Smooth muscle cell (in vitro differentiated cells): Measurements from ENCODE around the gene CMTM4. TPM values are rescaled to one million over a fixed set of nuclear protein-coding genes. Genes with fewer than 3 reads are reported as not detected.
A peak's percentile ranks its signal among the peaks of the same experiment; 100 is the strongest.
"Not testable (repeated sequence)": the region's sequence is repeated elsewhere in the genome, so short reads cannot be mapped to it uniquely, and the experiment has no call there.

Experiments used
- DNase-seq: peaks from one replicate; lab custom pipeline; 2025; ENCODE audit not compliant: unreplicated experiment; lab: John Stamatoyannopoulos, UW
- H2AFZ ChIP-seq: fragments of 200-600 bp; sonication (generic); 2 replicates; pipeline ENCODE4 v1.6.0; 2016; ENCODE audit warnings: antibody characterized with exemption, low read depth, mild to moderate bottlenecking
- H3F3A ChIP-seq: fragments of 200-600 bp; sonication (generic); 2 replicates; pipeline ENCODE4 v1.6.0; 2017; ENCODE audit warnings: antibody characterized with exemption, low read depth
- H3K27ac ChIP-seq: fragments of 200-600 bp; sonication (generic); 2 replicates; pipeline ENCODE4 v1.5.1; 2016; ENCODE audit warnings: low read depth, mild to moderate bottlenecking
- H3K27me3 ChIP-seq: fragments of 200-600 bp; sonication (generic); 2 replicates; pipeline ENCODE4 v1.6.1; 2016; ENCODE audit warnings: low read depth, mild to moderate bottlenecking
- H3K36me3 ChIP-seq: fragments of 200-600 bp; sonication (generic); 2 replicates; pipeline ENCODE4 v1.5.1; 2016; ENCODE audit warnings: low read depth
- H3K4me1 ChIP-seq: fragments of 200-600 bp; sonication (generic); 2 replicates; pipeline ENCODE4 v1.5.1; 2016; ENCODE audit warnings: low read depth
- H3K4me2 ChIP-seq: fragments of 200-600 bp; sonication (generic); 2 replicates; pipeline ENCODE4 v1.6.0; 2016; ENCODE audit warnings: mild to moderate bottlenecking
- H3K4me3 ChIP-seq: fragments of 200-600 bp; sonication (generic); 2 replicates; pipeline ENCODE4 v1.5.1; 2016; ENCODE audit warnings: mild to moderate bottlenecking
- H3K79me2 ChIP-seq: fragments of 200-600 bp; sonication (generic); 2 replicates; pipeline ENCODE4 v1.6.0; 2016; ENCODE audit warnings: low read depth, mild to moderate bottlenecking
- H3K9ac ChIP-seq: fragments of 200-600 bp; sonication (generic); 2 replicates; pipeline ENCODE4 v1.6.0; 2016; ENCODE audit warnings: low read depth
- H3K9me3 ChIP-seq: fragments of 200-600 bp; sonication (generic); replicated peaks from 2 replicates; pipeline ENCODE4 v1.5.1; 2016; ENCODE audit warnings: low read depth
- H4K20me1 ChIP-seq: fragments of 200-600 bp; sonication (generic); 2 replicates; pipeline ENCODE4 v1.6.0; 2016; ENCODE audit warnings: low read depth
- WGBS: methylation state at CpG from one replicate; pipeline ENCODE4 v1.1.7; 2016; ENCODE audit warnings: low lambda C conversion rate; 5-methylcytosine and 5-hydroxymethylcytosine counted together
- polyA plus RNA-seq: library from polyadenylated mRNA; unstranded; fragments of >200 nt; fragmentation: Nextera tagmentation; extraction: Ambion mirVana; gene quantifications from 2 replicates; pipeline ENCODE4 v1.2.1, GENCODE V29; 2016
- small RNA-seq: library from RNA; depleted of rRNA; stranded (forward); fragments of <200 nt; gene quantifications from one replicate; pipeline ENCODE3, GENCODE V24; 2014
- total RNA-seq: library from RNA; depleted of rRNA; stranded (reverse); fragments of >200 nt; gene quantifications from 2 replicates; pipeline ENCODE4 v1.2.3, GENCODE V29; 2014
- TF ChIP-seq, protein P1 (sequence below): fragments of 200-600 bp; sonication (generic); IDR thresholded peaks from 2 replicates; pipeline ENCODE4 v1.5.1; 2017; ENCODE audit warnings: borderline replicate concordance, mild to moderate bottlenecking, antibody characterized with exemption; ENCODE audit not compliant: insufficient read depth, poor library complexity, severe bottlenecking

Gene CMTM4
- total and polyA plus RNA-seq, 2 experiments from 2014 or later: 7.2 to 25.2 TPM

DNA sequence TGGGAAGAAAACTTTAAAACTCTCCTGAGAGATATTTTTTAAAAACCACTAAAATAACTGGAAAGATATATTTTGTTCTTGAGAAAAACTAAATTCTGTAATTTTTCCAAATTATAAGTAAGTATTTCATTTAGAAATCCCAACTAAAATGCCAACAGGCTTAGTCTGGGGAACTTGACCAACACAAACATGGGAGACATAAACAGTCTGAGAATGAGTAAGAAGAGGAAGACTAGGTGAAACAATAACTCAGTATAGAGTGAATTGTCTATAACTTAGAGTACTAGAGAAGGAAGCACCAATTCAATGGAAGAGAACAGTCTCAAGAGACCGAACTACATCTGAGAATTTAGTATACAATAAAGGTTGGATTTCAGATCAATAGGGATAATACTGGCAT lies 127.4 kb downstream of the CMTM4 start:
- no peak for DNase-seq

DNA sequence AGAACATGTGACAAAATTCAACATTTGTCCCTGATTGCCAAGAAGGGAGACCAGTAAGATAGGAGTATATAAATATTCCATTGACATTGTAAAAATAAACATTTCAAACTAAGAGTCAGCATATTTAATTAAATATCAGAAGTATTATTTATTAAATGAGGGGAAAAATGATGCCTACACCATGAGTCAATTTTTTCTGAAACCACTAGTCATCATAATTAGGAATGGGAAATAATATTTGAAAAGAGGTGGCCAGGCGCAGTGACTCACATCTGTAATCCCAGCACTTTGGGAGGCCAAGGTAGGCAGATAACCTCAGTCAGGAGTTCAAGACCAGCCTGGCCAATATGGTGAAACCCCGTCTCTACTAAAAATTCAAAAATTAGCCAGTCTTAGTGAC lies 128.2 kb downstream of the CMTM4 start:
- DNase-seq: no peak
- 92% methylated on average over 2 of the region's 2 CpGs for WGBS
- H3K27ac ChIP-seq: peak overlapping the region; percentile 79

More for the DNA sequence above, 127.4 kb downstream of the CMTM4 start:
- Histone ChIP-seq H3K36me3 (no peaks in the 10 kb centered on the region), H3K4me3 (no peak overlapping the region), H2AFZ (no peak overlapping the region), H3K4me2 (peak overlapping the region; percentile 59), H3K9ac (no peak overlapping the region), H3F3A (peaks cover 15% of the 10 kb centered on the region), H3K27ac (peak overlapping the region; percentile 79), H3K9me3 (no peaks in the 10 kb centered on the region), H3K79me2 (no peaks in the 10 kb centered on the region), H3K4me1 (peaks cover 11% of the 10 kb centered on the region), H3K27me3 (no peaks in the 10 kb centered on the region), H4K20me1 (no peaks in the 10 kb centered on the region)
- 96% methylated on average over 1 of the region's 1 CpG for WGBS
- TF ChIP-seq, protein P1, sequence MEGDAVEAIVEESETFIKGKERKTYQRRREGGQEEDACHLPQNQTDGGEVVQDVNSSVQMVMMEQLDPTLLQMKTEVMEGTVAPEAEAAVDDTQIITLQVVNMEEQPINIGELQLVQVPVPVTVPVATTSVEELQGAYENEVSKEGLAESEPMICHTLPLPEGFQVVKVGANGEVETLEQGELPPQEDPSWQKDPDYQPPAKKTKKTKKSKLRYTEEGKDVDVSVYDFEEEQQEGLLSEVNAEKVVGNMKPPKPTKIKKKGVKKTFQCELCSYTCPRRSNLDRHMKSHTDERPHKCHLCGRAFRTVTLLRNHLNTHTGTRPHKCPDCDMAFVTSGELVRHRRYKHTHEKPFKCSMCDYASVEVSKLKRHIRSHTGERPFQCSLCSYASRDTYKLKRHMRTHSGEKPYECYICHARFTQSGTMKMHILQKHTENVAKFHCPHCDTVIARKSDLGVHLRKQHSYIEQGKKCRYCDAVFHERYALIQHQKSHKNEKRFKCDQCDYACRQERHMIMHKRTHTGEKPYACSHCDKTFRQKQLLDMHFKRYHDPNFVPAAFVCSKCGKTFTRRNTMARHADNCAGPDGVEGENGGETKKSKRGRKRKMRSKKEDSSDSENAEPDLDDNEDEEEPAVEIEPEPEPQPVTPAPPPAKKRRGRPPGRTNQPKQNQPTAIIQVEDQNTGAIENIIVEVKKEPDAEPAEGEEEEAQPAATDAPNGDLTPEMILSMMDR: no peak

DNA sequence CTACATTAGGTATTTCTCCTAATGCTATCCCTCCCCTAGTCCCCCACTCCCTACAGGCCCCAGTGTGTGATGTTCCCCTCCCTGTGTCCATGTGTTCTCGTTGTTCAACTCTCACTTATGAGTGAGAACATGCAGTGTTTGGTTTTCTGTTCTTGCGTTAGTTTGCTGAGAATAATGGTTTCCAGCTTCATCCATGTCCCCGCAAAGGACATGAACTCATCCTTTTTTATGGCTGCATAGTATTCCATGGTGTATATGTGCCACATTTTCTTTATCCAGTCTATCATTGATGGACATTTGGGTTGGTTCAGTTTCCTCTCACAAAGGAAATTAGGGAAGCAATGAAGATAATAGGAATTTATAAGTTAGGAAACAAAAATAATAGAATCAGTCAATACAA lies 129.3 kb downstream of the CMTM4 start:
- not testable (repeated sequence) for H3K9me3 ChIP-seq, H3K27me3 ChIP-seq, H3K27ac ChIP-seq, H3K9ac ChIP-seq, H3K36me3 ChIP-seq, H3K4me3 ChIP-seq, H3K4me2 ChIP-seq, DNase-seq, H3K79me2 ChIP-seq, H4K20me1 ChIP-seq, H2AFZ ChIP-seq
- Histone ChIP-seq H3F3A (peaks cover 15% of the 10 kb centered on the region), H3K4me1 (peaks cover 11% of the 10 kb centered on the region)
- WGBS: 95% methylated on average over 3 of the region's 3 CpGs

More for the DNA sequence above, 128.2 kb downstream of the CMTM4 start:
- Histone ChIP-seq H2AFZ (no peak overlapping the region), H3F3A (peaks cover 15% of the 10 kb centered on the region), H4K20me1 (no peaks in the 10 kb centered on the region), H3K4me1 (peaks cover 11% of the 10 kb centered on the region), H3K4me3 (no peak overlapping the region), H3K79me2 (no peaks in the 10 kb centered on the region), H3K9me3 (no peaks in the 10 kb centered on the region), H3K27me3 (no peaks in the 10 kb centered on the region), H3K36me3 (no peaks in the 10 kb centered on the region), H3K9ac (no peak overlapping the region), H3K4me2 (peak overlapping the region; percentile 59)
- TF ChIP-seq, protein P1: no peak

DNA sequence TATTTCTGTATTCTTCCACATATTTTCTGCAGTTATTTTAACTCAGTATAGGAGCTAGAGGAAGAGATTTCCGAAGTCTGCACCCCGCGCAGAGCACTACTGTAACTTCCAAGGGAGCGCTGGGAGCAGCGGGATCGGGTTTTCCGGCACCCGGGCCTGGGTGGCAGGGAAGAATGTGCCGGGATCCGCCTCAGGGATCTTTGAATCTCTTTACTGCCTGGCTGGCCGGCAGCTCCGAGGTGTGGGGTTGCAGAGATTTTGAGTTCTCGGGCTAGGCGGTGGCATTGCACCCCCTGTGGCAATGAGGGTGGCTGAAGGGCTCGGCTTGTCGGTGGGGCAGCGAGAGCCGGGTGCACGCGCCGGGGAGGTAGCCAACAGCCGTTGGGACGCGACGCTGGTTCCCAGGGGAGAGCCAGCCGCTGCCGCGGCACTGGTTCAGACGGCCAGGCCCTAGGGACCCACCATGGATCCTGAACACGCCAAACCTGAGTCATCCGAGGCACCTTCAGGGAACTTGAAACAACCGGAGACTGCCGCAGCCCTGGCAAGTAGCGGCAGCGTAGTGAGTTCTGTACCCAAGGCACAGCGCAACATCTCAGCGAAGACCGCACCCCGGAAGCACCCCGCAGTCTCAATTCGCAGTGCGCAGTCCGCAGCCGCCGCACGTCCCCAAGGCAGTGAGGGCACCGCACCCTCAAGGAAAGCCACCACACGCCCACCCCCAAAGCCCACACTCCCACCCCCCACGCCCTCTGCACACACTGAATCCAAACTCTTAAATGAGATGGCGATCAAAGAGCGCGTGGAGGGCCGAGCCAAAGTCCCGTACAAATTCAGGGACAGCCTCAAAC lies 130.3 kb downstream of the CMTM4 start, which contains the start of gene CMTM1:
CMTM1 (plus strand) TSS at position 389 of the 851 bp plus-strand sequence; CDS start at position 464, 75 bp downstream.
- H3K4me1 ChIP-seq: peaks cover 11% of the 10 kb centered on the region
- H3K79me2 ChIP-seq: no peaks in the 10 kb centered on the region
- H3K27me3 ChIP-seq: no peaks in the 10 kb centered on the region
- peaks cover 15% of the 10 kb centered on the region for H3F3A ChIP-seq
- no peaks in the 10 kb centered on the region for H3K36me3 ChIP-seq
- no peak within 1 kb of the TSS for H2AFZ ChIP-seq
- no peak for DNase-seq
- no peak within 1 kb of the TSS for H3K27ac ChIP-seq
- H3K4me2 ChIP-seq: no peak within 1 kb of the TSS
- H3K4me3 ChIP-seq: no peak within 1 kb of the TSS
- TF ChIP-seq, protein P1: no peak
- H3K9me3 ChIP-seq: no peaks in the 10 kb centered on the region
- H4K20me1 ChIP-seq: no peaks in the 10 kb centered on the region
- H3K9ac ChIP-seq: no peak within 1 kb of the TSS
- WGBS: 96% methylated on average over 54 of the region's 54 CpGs

Small RNAs within 50 kb of the gene (small RNA-seq; reads per million reads assigned to genes)
- gene CKLF-CMTM1: not detected

Other genes starting within 250 kb of the CMTM4 start
- gene TK2, start 146.6 kb downstream of the CMTM4 start, total RNA-seq: 9.7 and 10.8 TPM in 2 replicates
- gene TK2, start 146.6 kb downstream of the CMTM4 start, polyA plus RNA-seq: 6.4 and 7.3 TPM in 2 replicates
- gene CKLF, start 144.2 kb downstream of the CMTM4 start, total RNA-seq: 49.4 and 78.1 TPM in 2 replicates
- 61.5 and 68.4 TPM in 2 replicates for gene CKLF, start 144.2 kb downstream of the CMTM4 start, polyA plus RNA-seq
- 0.27 and 2.6 TPM in 2 replicates for gene CMTM1, start 130.3 kb downstream of the CMTM4 start, total RNA-seq
- gene CMTM1, start 130.3 kb downstream of the CMTM4 start, polyA plus RNA-seq: 2.5 and 2.6 TPM in 2 replicates
- not detected in 2 replicates for gene CMTM2, start 117.3 kb downstream of the CMTM4 start, total RNA-seq
- gene CMTM2, start 117.3 kb downstream of the CMTM4 start, polyA plus RNA-seq: 0.60 TPM in 1 of 2 replicates, not detected in the other
- gene CMTM3, start 92.0 kb downstream of the CMTM4 start, total RNA-seq: 21.8 and 36.6 TPM in 2 replicates
- gene CMTM3, start 92.0 kb downstream of the CMTM4 start, polyA plus RNA-seq: 57.3 and 57.8 TPM in 2 replicates
- 74.1 and 101 TPM in 2 replicates for gene DYNC1LI2, start 54.9 kb upstream of the CMTM4 start, total RNA-seq
- 90.8 and 134 TPM in 2 replicates for gene DYNC1LI2, start 54.9 kb upstream of the CMTM4 start, polyA plus RNA-seq
- not detected in 2 replicates for gene TERB1, start 104.8 kb upstream of the CMTM4 start, total RNA-seq
- gene TERB1, start 104.8 kb upstream of the CMTM4 start, polyA plus RNA-seq: not detected in 2 replicates
- 68.4 and 70.7 TPM in 2 replicates for gene NAE1, start 134.2 kb upstream of the CMTM4 start, total RNA-seq
- 55.1 and 59.4 TPM in 2 replicates for gene NAE1, start 134.2 kb upstream of the CMTM4 start, polyA plus RNA-seq
- not detected in 2 replicates for gene CA7, start 147.7 kb upstream of the CMTM4 start, total RNA-seq
- not detected in 2 replicates for gene CA7, start 147.7 kb upstream of the CMTM4 start, polyA plus RNA-seq
- gene PDP2, start 183.8 kb upstream of the CMTM4 start, total RNA-seq: 3.2 and 5.7 TPM in 2 replicates
- 1.1 and 1.5 TPM in 2 replicates for gene PDP2, start 183.8 kb upstream of the CMTM4 start, polyA plus RNA-seq
- not detected in 2 replicates for gene CDH16, start 222.1 kb upstream of the CMTM4 start, total RNA-seq
- gene CDH16, start 222.1 kb upstream of the CMTM4 start, polyA plus RNA-seq: not detected in 2 replicates
- 7.6 and 11.7 TPM in 2 replicates for gene RRAD, start 228.8 kb upstream of the CMTM4 start, total RNA-seq
- 27.5 and 37.5 TPM in 2 replicates for gene RRAD, start 228.8 kb upstream of the CMTM4 start, polyA plus RNA-seq
- gene CIAO2B, start 237.7 kb upstream of the CMTM4 start, total RNA-seq: 114 and 141 TPM in 2 replicates
- 173 and 176 TPM in 2 replicates for gene CIAO2B, start 237.7 kb upstream of the CMTM4 start, polyA plus RNA-seq
- gene CES2, start 238.8 kb upstream of the CMTM4 start, total RNA-seq: 12.1 and 15.7 TPM in 2 replicates
- gene CES2, start 238.8 kb upstream of the CMTM4 start, polyA plus RNA-seq: 26.9 and 34.3 TPM in 2 replicates